Measurements from ENCODE around the gene GALNT18. TPM values are rescaled to one million over a fixed set of nuclear protein-coding genes. Genes with fewer than 3 reads are reported as not detected.

GALNT18 gene
- polyA plus RNA-seq, 1 donor (not counting 4 experiments of a cell fraction or from before 2014, with no cell fraction given), result 27.2 TPM

GRCh38 chr11:11602011-11602410 lies 19.8 kb downstream of the GALNT18 start:
- Histone ChIP-seq H2AFZ (ENCODE audit: control insufficient read depth, low read length) (no peak overlapping the region), H3K79me2 (ENCODE audit: control insufficient read depth, insufficient read depth, low read length) (peaks cover 28% of the 10 kb centered on the region), H4K20me1 (ENCODE audit: control insufficient read depth, extremely low read depth, insufficient read depth, low read length) (no peaks in the 10 kb centered on the region), H3K9me3 (ENCODE audit: control insufficient read depth, low read depth, low read length) (no peaks in the 10 kb centered on the region), H3K36me3 (ENCODE audit: control insufficient read depth in 2 of 2, extremely low read depth in 1 of 2, insufficient read depth in 2 of 2, low read length in 2 of 2) (peaks cover 0 to 1% of the 10 kb centered on the region in 2 experiments), H3K27ac (ENCODE audit: control insufficient read depth, insufficient read depth, low read length) (no peak overlapping the region), H3K27me3 (ENCODE audit: control insufficient read depth, extremely low read depth, insufficient read depth, low read length) (no peaks in the 10 kb centered on the region), H3K4me3 (ENCODE audit: control insufficient read depth in 2 of 3, extremely low read depth in 1 of 3, insufficient read depth in 2 of 3, low read depth in 1 of 3, low read length in 3 of 3) (no peak overlapping the region), H3K9me1 (ENCODE audit: control insufficient read depth, extremely low read depth, insufficient read depth, low read length) (no peaks in the 10 kb centered on the region), H3K4me1 (ENCODE audit: control insufficient read depth, extremely low read depth, insufficient read depth, low read length) (peaks cover 14% of the 10 kb centered on the region), H3K4me2 (ENCODE audit: control insufficient read depth, extremely low read depth, insufficient read depth, low read depth, low read length) (no peak overlapping the region), H3K9ac (ENCODE audit: control insufficient read depth, extremely low read depth, insufficient read depth, low read length) (no peak overlapping the region)
- no peak for TF ChIP-seq EZH2 (IDR thresholded peaks at IDR 0.05; ENCODE audit: low read length)
- no peak for TF ChIP-seq CTCF (optimal IDR thresholded peaks at IDR 0.05 in 1 of 3, IDR thresholded peaks at IDR 0.05 in 1 of 3, conservative IDR thresholded peaks at IDR 0.05 in 1 of 3; ENCODE audit: extremely low read depth in 1 of 3, insufficient read depth in 2 of 3, low read length in 3 of 3)
- FAIRE-seq, result no peak
- dilution Hi-C loops (cut with MboI; ENCODE audit: extremely low pct_ligation_motif_present, low sequenced_read_pairs), result no loop called here
- no peak for DNase-seq (ENCODE audit: low read depth, low spot score)

DNA sequence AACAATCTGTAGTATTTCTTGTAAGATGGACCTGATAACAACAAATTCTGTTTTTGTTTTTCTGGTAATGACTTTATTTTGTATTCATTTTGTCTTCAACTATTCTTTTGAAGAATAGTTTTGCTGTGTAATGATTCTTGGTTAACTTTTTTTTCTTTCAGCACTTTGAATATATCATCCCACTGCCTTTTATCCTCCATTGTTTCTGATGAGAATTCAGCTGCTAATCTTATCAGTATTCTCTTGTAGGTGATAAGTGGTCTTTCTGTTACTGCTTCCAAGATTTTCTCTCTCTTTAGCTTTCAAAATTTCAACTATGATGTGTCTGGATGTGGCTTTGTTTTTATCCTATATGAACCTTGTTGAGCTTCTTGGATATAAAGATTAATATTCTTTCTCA lies 21.5 kb downstream of the GALNT18 start:
- FAIRE-seq (no peak), DNase-seq (ENCODE audit: low read depth, low spot score) (no peak)
- Histone ChIP-seq H3K27ac (ENCODE audit: control insufficient read depth, insufficient read depth, low read length) (no peak overlapping the region), H3K36me3 (ENCODE audit: control insufficient read depth in 2 of 2, extremely low read depth in 1 of 2, insufficient read depth in 2 of 2, low read length in 2 of 2) (peaks cover 0 to 1% of the 10 kb centered on the region in 2 experiments), H3K79me2 (ENCODE audit: control insufficient read depth, insufficient read depth, low read length) (peaks cover 10% of the 10 kb centered on the region), H2AFZ (ENCODE audit: control insufficient read depth, low read length) (no peak overlapping the region), H3K9me1 (ENCODE audit: control insufficient read depth, extremely low read depth, insufficient read depth, low read length) (no peaks in the 10 kb centered on the region), H3K27me3 (ENCODE audit: control insufficient read depth, extremely low read depth, insufficient read depth, low read length) (no peaks in the 10 kb centered on the region), H3K9ac (ENCODE audit: control insufficient read depth, extremely low read depth, insufficient read depth, low read length) (no peak overlapping the region), H3K4me3 (ENCODE audit: control insufficient read depth in 2 of 3, extremely low read depth in 1 of 3, insufficient read depth in 2 of 3, low read depth in 1 of 3, low read length in 3 of 3) (no peak overlapping the region), H3K4me2 (ENCODE audit: control insufficient read depth, extremely low read depth, insufficient read depth, low read depth, low read length) (no peak overlapping the region), H3K4me1 (ENCODE audit: control insufficient read depth, extremely low read depth, insufficient read depth, low read length) (peaks cover 2% of the 10 kb centered on the region), H3K9me3 (ENCODE audit: control insufficient read depth, low read depth, low read length) (no peaks in the 10 kb centered on the region), H4K20me1 (ENCODE audit: control insufficient read depth, extremely low read depth, insufficient read depth, low read length) (no peaks in the 10 kb centered on the region)
- TF ChIP-seq CTCF (optimal IDR thresholded peaks at IDR 0.05 in 1 of 3, IDR thresholded peaks at IDR 0.05 in 1 of 3, conservative IDR thresholded peaks at IDR 0.05 in 1 of 3; ENCODE audit: extremely low read depth in 1 of 3, insufficient read depth in 2 of 3, low read length in 3 of 3) (no peak), EZH2 (IDR thresholded peaks at IDR 0.05; ENCODE audit: low read length) (no peak)
- dilution Hi-C loops (cut with MboI; ENCODE audit: extremely low pct_ligation_motif_present, low sequenced_read_pairs), result no loop called here

Data from keratinocyte (primary cell).